WI38 (cell line): ENCODE results near the gene GCHFR.

Experiments
- H3K4me3 ChIP-seq: 2 replicates; pipeline ENCODE4 v1.5.1; 2011; ENCODE audit warnings: low read depth, mild to moderate bottlenecking, control low read depth, low read length
- TF ChIP-seq, protein P1 (sequence below): IDR thresholded peaks from 2 replicates; pipeline ENCODE4 v1.5.1; 2012; ENCODE audit warnings: low read depth, mild to moderate bottlenecking, control low read depth, low read length

Gene GCHFR

GRCh38 chr15:40771242-40771641 lies 7.4 kb downstream of the GCHFR start:
- TF ChIP-seq, protein P1, sequence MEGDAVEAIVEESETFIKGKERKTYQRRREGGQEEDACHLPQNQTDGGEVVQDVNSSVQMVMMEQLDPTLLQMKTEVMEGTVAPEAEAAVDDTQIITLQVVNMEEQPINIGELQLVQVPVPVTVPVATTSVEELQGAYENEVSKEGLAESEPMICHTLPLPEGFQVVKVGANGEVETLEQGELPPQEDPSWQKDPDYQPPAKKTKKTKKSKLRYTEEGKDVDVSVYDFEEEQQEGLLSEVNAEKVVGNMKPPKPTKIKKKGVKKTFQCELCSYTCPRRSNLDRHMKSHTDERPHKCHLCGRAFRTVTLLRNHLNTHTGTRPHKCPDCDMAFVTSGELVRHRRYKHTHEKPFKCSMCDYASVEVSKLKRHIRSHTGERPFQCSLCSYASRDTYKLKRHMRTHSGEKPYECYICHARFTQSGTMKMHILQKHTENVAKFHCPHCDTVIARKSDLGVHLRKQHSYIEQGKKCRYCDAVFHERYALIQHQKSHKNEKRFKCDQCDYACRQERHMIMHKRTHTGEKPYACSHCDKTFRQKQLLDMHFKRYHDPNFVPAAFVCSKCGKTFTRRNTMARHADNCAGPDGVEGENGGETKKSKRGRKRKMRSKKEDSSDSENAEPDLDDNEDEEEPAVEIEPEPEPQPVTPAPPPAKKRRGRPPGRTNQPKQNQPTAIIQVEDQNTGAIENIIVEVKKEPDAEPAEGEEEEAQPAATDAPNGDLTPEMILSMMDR: no peak
- H3K4me3 ChIP-seq: no peak overlapping the region

DNA sequence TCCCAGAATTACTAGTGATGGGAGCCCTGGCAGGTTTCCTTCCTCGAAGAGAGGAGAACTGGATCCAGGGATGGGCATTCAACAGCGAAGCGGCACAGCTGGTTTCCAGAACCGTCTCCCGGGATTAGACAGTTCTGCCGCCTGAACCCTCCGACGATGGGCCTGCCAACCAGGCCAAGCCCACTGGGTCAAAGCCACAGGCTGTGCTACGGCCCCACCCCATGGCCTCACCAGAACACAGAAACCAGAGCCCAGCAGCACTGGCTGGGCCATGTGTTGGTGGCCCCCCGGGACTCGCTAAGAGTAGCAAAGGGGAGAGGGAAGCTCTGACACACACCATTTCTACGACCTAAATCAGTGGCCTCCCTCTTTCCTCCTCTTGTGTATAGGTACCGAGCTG lies 8.1 kb downstream of the GCHFR start:
- TF ChIP-seq, protein P1: no peak
- no peak overlapping the region for H3K4me3 ChIP-seq

GRCh38 chr15:40773496-40773895 lies 9.6 kb downstream of the GCHFR start:
- H3K4me3 ChIP-seq: no peak overlapping the region
- TF ChIP-seq, protein P1: no peak

DNA sequence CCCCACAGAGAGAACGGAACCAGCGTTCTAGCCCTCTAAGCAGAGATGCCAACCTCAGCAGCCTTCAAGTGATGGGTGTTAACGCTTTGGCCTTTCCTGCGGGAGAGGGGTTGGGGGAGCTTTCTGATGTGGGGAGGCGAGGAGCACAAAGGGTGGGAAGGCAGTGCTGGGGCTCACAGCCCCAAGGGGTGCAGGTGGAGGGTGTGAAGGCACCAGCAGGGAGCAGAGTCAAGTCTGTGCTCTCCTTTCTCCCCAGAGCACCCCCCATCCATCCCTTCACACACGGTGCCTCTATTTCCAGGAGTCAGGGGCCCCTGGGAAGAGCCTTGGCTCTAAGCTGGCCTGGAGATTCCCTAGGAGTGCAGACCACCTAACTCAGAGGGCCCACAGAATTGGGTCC lies 10.0 kb downstream of the GCHFR start:
- H3K4me3 ChIP-seq: no peak overlapping the region
- TF ChIP-seq, protein P1: no peak

DNA sequence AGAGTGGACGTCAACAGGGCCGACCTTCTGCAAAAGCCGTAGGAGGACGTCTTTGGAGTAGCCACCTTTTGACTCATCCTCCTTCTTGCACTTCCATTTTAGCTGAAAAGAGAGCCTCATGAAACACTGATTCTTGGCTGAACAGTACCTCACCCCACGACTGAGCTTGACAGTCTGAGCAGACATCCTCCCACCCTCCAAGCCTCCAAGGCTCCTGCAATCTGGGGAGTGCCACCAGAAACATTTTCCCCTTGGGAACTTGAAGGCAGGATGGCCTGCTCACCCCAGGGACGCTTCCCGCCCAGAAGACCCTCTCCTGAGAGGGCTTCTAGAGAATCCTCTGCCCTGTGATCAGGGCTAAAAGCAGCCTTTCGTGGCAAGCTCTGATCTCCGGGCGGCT lies 11.1 kb downstream of the GCHFR start:
- TF ChIP-seq, protein P1: no peak
- no peak overlapping the region for H3K4me3 ChIP-seq

- TF ChIP-seq, protein P1: no peak
- no peak overlapping the region for H3K4me3 ChIP-seq
Measured at GRCh38 chr15:40775740-40776536, 12.1 kb downstream of the GCHFR start.

- TF ChIP-seq, protein P1: no peak
Measured at GRCh38 chr15:40776537-40777141, 12.8 kb downstream of the GCHFR start.

More at GRCh38 chr15:40776537-40777141, 12.8 kb downstream of the GCHFR start:
- no peak overlapping the region for H3K4me3 ChIP-seq
